GM19043 (cell line): ENCODE data around the gene JAKMIP2.

Source experiments
- ATAC-seq: cut with Tn5 transposase; IDR thresholded peaks from one replicate; pipeline ENCODE4 v1.9.1; 2021; ENCODE audit warnings: low read depth; ENCODE audit not compliant: unreplicated experiment

JAKMIP2 gene

DNA sequence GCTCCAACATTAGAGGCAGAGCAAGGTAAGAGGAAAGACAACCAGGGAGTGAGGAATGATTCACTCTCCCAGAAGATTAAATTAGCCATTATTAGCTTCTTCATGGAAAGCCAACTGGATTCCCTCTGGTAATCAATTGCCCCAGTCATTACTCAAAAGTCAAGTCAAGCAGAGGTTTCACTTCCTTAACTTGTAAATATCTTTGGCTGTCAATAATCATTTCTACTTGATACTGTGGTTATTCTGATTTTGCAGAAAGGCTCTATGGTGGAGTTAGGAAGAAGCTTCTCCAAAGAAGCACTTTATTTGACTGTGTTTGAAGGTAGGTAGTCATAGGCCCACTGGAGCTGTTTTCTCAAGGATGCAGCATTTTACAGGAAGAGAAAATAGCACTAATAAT is 78.0 kb downstream of the JAKMIP2 start:
- ATAC-seq, result no peak

- no peak for ATAC-seq
Observed at GRCh38 chr5:147701468-147701867, 81.1 kb downstream of the JAKMIP2 start.

DNA sequence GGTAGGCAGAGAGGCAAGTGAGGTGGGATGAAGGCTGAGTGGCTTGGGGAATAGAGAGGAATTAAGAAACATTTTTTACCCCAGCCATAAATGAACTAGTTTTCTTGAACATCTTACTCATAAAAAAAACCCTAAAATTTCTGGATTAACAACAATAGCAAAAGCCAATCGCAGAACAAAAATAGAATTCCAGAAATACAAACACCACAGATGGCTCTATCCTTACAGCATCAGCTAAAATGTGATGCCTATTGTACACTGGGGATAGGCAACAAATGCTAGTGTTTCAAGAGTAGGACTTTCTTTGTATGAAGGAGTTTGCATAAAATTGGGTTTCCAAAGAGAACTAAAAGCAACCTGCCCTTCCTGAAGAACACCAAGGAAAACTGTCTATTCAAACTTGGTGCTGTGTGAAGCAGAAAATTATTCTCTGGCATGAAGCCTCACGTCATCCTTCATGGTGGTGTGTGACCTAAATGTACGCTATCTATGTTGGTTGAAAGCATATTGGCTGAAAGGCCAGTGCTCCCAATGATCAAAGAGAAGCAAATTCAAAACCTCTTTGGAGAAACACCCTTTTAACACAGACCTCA is 82.9 kb downstream of the JAKMIP2 start:
- no peak for ATAC-seq

- ATAC-seq, result no peak
Observed at GRCh38 chr5:147697380-147697779, 85.1 kb downstream of the JAKMIP2 start.

DNA sequence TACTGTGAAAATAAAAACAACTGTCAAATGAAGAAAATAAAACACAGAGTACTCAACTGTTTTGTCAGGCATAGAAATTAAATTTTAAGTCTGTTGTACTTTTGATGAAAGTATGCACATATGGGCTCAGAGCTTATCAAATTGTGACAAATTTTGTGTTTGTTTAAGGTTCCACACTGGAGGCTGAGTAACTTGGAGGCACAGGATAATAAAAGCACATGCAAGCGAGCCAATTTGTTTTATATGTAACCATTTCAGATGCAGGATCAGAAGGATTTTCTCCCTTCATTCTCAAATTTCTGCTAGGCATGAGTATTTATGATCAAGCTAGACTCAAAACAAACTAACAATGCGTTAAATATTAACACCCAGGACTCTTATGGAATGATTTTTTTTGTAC is 87.8 kb downstream of the JAKMIP2 start:
- ATAC-seq, result no peak

- no peak for ATAC-seq
Observed at GRCh38 chr5:147693233-147693632, 89.3 kb downstream of the JAKMIP2 start.

DNA sequence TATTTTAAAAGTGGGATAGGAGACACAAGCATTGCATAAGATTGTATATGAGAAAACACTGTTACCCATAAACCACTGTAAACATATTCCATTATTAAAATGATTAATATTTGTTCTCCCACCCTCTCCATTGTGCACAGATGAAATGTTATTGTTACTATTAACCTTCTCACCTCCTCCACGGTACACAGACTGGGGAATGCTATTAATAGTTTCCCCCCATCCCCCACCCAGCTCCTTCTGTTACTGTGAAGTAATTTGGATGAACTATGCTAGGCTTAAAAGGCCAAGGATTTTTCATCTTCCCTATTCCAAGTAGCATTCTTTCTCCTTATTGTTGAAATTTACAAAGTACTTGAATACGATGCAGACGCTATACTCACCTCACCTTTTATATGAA is 91.4 kb downstream of the JAKMIP2 start:
- no peak for ATAC-seq

- no peak for ATAC-seq
Observed at GRCh38 chr5:147690595-147690994, 91.9 kb downstream of the JAKMIP2 start.

DNA sequence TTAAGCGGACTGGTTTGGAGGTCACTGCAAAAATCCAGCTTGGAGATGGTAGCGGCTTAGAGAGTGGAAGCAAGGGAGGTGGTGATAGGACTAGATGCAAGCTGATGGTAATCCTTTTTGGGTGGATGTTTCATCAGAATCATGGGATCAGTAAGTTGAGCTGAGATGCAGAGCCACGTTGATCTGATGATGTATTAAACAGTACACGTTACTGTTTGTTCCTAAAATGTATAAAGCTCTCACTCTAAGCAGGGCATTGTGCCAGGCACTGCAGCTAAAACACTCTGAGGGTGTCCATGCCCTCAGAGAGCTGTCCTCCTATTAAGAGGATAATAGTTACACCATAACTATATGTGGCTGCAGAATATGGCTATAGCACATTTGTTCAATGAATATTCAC is 93.1 kb downstream of the JAKMIP2 start:
- ATAC-seq, result no peak

- no peak for ATAC-seq
Observed at GRCh38 chr5:147688656-147689356, 93.7 kb downstream of the JAKMIP2 start.

DNA sequence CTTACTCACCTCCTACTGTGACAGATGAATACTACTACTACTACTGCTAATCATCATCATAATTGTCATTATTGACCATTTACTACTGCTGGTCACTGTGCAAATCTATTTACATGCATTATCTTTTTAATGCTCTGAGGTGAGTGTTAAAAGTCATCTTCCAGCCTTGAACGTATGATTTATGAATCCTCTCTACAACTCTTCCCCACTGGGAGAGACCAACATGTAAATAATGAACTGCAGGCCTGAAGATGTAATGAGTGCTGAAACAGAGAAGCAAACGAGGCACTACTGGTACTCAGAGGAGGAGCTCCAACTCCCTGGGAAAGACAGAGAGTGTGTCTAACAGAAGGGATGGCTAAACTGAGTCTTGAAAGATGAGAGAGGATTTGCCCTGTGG is 95.4 kb downstream of the JAKMIP2 start:
- no peak for ATAC-seq

GRCh38 chr5:147686421-147686820 is 96.1 kb downstream of the JAKMIP2 start:
- no peak for ATAC-seq

DNA sequence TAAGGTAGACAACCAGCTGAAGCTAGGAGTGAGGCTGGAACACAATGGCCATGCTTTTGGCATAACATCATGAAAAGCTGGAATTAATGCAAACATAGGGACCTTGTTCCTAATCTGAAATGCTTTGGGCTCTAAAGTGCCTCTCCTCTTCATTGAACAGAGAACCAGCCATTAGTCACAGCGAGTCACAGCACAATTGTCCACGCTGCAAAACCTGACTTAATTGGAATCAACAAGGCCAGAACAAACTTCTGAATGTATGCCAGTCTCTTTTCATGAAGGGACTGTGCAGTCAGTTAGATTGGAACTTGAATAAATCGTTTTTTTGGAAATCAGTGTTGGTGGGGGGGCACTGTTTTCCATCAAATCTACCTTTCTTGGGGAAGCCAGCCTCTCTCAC is 96.5 kb downstream of the JAKMIP2 start:
- ATAC-seq, result no peak

- ATAC-seq, result no peak
Observed at GRCh38 chr5:147675168-147675567, 107.4 kb downstream of the JAKMIP2 start.

- ATAC-seq, result no peak
Observed at GRCh38 chr5:147674411-147674810, 108.1 kb downstream of the JAKMIP2 start.

DNA sequence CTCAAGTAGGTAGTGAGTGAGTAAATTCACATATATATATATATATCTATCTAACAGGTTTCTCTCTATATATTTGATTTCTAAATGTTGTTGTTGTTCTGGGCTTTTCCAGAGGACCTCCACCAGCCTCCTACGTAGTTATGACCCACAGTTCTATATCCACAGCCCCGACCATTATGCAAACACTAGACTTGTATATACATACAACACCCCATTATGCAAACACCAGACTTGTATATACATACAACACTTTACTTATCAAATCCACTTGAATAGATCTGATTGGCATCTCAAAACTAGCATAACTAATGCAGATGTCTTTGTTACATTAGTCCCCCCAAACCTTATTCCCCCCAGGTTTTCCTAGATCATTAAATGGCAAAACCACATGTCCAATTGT is 108.7 kb downstream of the JAKMIP2 start:
- ATAC-seq, result no peak

GRCh38 chr5:147673266-147673665 is 109.3 kb downstream of the JAKMIP2 start:
- no peak for ATAC-seq

- no peak for ATAC-seq
Observed at GRCh38 chr5:147671365-147671764, 111.2 kb downstream of the JAKMIP2 start.

DNA sequence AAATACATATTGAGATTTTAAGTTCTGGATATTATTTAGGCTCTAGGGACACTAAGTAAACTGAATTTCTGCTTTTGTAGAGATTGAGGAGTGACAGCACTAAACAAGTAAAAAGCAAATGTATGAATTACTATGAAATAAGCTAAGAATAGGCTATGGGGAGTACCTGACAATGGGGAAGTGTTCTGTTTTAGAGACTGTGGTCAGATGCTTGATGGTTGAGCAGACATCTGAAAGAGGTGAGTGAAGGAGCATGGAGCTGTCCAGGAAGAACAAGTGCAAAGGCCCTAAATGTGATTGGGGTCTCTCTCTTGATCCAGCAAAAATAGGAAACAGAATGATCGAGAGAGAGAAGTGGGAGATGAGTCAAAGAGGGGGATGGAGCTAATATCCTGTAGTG is 111.7 kb downstream of the JAKMIP2 start:
- ATAC-seq, result no peak

- ATAC-seq, result no peak
Observed at GRCh38 chr5:147669169-147669869, 113.2 kb downstream of the JAKMIP2 start.

GRCh38 chr5:147668385-147668784 is 114.1 kb downstream of the JAKMIP2 start:
- ATAC-seq, result no peak

GRCh38 chr5:147667363-147667762 is 115.2 kb downstream of the JAKMIP2 start:
- no peak for ATAC-seq
